HG02852 (cell line): ENCODE data around the gene KRT7.
"Not testable (repeated sequence)": the region's sequence is repeated elsewhere in the genome, so short reads cannot be mapped to it uniquely, and the experiment has no call there.

Experiments
- ATAC-seq: cut with Tn5 transposase; IDR thresholded peaks from one replicate; pipeline ENCODE4 v1.9.1; 2021; ENCODE audit warnings: mild to moderate bottlenecking, moderate library complexity; ENCODE audit not compliant: unreplicated experiment

KRT7 gene

GRCh38 chr12:52243259-52243855 lies 10.3 kb downstream of the KRT7 start:
- ATAC-seq: no peak

- ATAC-seq: peak; percentile 88
Measured at GRCh38 chr12:52243856-52244614, 11.0 kb downstream of the KRT7 start.

- no peak for ATAC-seq
Measured at GRCh38 chr12:52244615-52244994, 11.6 kb downstream of the KRT7 start.

GRCh38 chr12:52245259-52245961 lies 12.4 kb downstream of the KRT7 start:
- no peak for ATAC-seq

- no peak for ATAC-seq
Measured at GRCh38 chr12:52245962-52246569, 13.0 kb downstream of the KRT7 start.

GRCh38 chr12:52246720-52247621 lies 13.9 kb downstream of the KRT7 start:
- ATAC-seq: no peak

GRCh38 chr12:52247622-52248540 lies 14.8 kb downstream of the KRT7 start:
- ATAC-seq: no peak

GRCh38 chr12:52248541-52249461 lies 15.8 kb downstream of the KRT7 start:
- ATAC-seq: no peak

- no peak for ATAC-seq
Measured at GRCh38 chr12:52249511-52250047, 16.5 kb downstream of the KRT7 start.

- ATAC-seq: no peak
Measured at GRCh38 chr12:52250048-52250990, 17.3 kb downstream of the KRT7 start.

- ATAC-seq: no peak
Measured at GRCh38 chr12:52251367-52252051, 18.5 kb downstream of the KRT7 start.

GRCh38 chr12:52252175-52252615 lies 19.2 kb downstream of the KRT7 start:
- ATAC-seq: not testable (repeated sequence)

GRCh38 chr12:52252728-52253343 lies 19.8 kb downstream of the KRT7 start:
- ATAC-seq: no peak

- ATAC-seq: no peak
Measured at GRCh38 chr12:52253391-52254179, 20.5 kb downstream of the KRT7 start.
